Activated T-helper 1 cell treated with anti-CD3 and anti-CD28 coated beads, Interleukin-12 subunit alpha, Interleukin-12 subunit beta, Interleukin-2, Interleukin-4 antibody, amounts not matched to agents 30 ng/mL and 10 ng/mL and 1 ng/mL, durations not matched to agents 14 hours and 24 hours and 36 hours (primary cell): ENCODE results near the gene UQCRQ. TPM values are rescaled to one million over a fixed set of nuclear protein-coding genes. Genes with fewer than 3 reads are reported as not detected.
A peak's percentile ranks its signal among the peaks of the same experiment; 100 is the strongest.

Source experiments
- DNase-seq: peaks from one replicate; pipeline ENCODE4 v3.0.0; 2021; ENCODE audit warnings: low spot score
- H3K27ac Mint-ChIP-seq: one replicate; pipeline ENCODE4 v1.8.0; 2021; ENCODE audit warnings: mild to moderate bottlenecking, mixed read lengths
- H3K27me3 Mint-ChIP-seq: one replicate; pipeline ENCODE4 v1.8.0; 2022; ENCODE audit warnings: mild to moderate bottlenecking, moderate library complexity, mixed read lengths; ENCODE audit not compliant: insufficient read depth
- H3K36me3 Mint-ChIP-seq: one replicate; pipeline ENCODE4 v1.8.0; 2021; ENCODE audit warnings: low read depth, mixed read lengths
- H3K4me1 Mint-ChIP-seq: one replicate; pipeline ENCODE4 v1.8.0; 2021; ENCODE audit warnings: low read depth, mixed read lengths
- H3K4me3 Mint-ChIP-seq: one replicate; pipeline ENCODE4 v1.8.0; 2021; ENCODE audit warnings: mild to moderate bottlenecking, moderate library complexity, mixed read lengths
- H3K9me3 Mint-ChIP-seq: one replicate; pipeline ENCODE4 v1.8.0; 2021; ENCODE audit warnings: mixed read lengths
- intact Hi-C: fragments of 100-400 bp; cut with micrococcal nuclease; formaldehyde crosslinking; loops from one replicate; pipeline ENCODE4 v1.15.1; 2024
- total RNA-seq: library from RNA; stranded (reverse); gene quantifications from 2 replicates; pipeline ENCODE4 v1.2.3, GENCODE V29; 2022

Gene UQCRQ
- total RNA-seq, result 410 and 425 TPM in 2 replicates

DNA sequence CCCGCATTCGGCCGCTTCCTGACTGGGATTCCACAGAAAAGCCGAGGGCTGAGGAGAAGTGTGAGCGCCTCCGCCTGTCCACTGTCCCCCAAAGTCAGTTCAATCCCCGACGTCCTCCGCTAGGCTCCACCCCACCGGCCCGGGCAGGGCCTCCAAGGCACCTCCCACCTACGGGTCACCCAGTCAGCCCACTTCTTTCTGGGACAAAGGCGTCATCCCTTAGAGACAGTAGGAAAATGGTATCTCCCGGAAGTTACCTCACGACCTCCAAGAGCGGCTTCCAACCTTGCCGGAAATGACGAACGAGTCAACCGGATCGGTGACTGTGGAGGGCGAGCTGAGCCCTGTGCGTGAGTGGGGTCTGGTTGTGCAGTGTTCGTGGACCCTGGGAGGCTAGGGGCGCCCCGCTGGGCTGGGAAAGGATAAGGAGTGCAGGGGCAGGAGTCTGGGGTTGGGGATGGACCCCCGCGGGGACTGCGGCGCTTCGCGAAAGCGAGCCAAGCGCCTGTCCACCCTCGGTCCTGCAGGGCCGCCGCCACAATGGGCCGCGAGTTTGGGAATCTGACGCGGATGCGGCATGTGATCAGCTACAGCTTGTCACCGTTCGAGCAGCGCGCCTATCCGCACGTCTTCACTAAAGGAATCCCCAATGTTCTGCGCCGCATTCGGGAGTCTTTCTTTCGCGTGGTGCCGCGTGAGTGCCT, at the start of gene UQCRQ, which contains the start of gene GDF9:
TSS of gene UQCRQ (plus strand) at position 301 of the 704 bp plus-strand sequence. CDS start at position 541, 240 bp downstream.
TSS of gene GDF9 (minus strand) at position 128 of the 704 bp plus-strand sequence. CDS start 1,936 bp downstream, outside the sequence.
- Mint-ChIP-seq H3K27me3 (no peaks in the 10 kb centered on the region), H3K27ac (peak within 1 kb of the TSS; percentile 99), H3K4me1 (peaks cover 33% of the 10 kb centered on the region), H3K36me3 (peaks cover 24% of the 10 kb centered on the region), H3K4me3 (peak within 1 kb of the TSS; percentile 95), H3K9me3 (no peaks in the 10 kb centered on the region)
- intact Hi-C loops, result loop anchor here (1.0 to 5.0 kb wide), 14 partner anchors 16 to 1232 kb away; partner anchors contain the start of genes AFF4, KIF3A, P4HA2 and RAPGEF6
- DNase-seq, result peak; percentile 93

GRCh38 chr5:132817011-132817410, 49.4 kb upstream of the UQCRQ start:
- Mint-ChIP-seq H3K27me3 (peaks cover 45% of the 10 kb centered on the region), H3K4me1 (peaks cover 25% of the 10 kb centered on the region)
- intact Hi-C loops, result no loop called here

DNA sequence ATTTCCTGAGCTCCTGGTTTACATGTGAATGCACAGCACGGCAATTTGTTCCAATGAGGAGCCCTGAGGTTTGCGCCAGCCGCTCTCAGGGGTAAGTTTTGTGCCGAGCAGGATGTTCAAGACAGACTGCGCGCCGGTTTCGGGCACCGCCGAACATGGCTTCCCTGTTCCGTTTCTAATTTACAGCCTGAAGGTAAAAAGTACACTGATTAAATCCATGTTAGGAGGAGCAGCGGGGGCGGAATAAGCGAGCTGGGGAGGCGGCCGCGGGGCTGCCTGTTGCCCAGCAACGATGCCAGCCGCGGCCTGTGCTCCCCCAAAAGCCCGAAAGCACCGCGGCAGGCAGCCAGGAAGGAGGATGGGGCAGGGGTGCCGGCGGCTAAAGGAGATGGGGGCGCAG, 47.0 kb upstream of the UQCRQ start:
- no peak overlapping the region for H3K27ac Mint-ChIP-seq
- H3K27me3 Mint-ChIP-seq, result peaks cover 42% of the 10 kb centered on the region
- no peaks in the 10 kb centered on the region for H3K36me3 Mint-ChIP-seq
- intact Hi-C loops, result no loop called here
- H3K4me1 Mint-ChIP-seq, result peaks cover 21% of the 10 kb centered on the region
- no peak for DNase-seq
- peak overlapping the region; percentile 30 for H3K4me3 Mint-ChIP-seq
- no peaks in the 10 kb centered on the region for H3K9me3 Mint-ChIP-seq

More at GRCh38 chr5:132817011-132817410, 49.4 kb upstream of the UQCRQ start:
- no peak for DNase-seq
- Mint-ChIP-seq H3K36me3 (no peaks in the 10 kb centered on the region), H3K9me3 (no peaks in the 10 kb centered on the region), H3K27ac (no peak overlapping the region), H3K4me3 (no peak overlapping the region)

- Mint-ChIP-seq H3K27me3 (peaks cover 45% of the 10 kb centered on the region), H3K9me3 (no peaks in the 10 kb centered on the region)
Measured at GRCh38 chr5:132820162-132820754, 46.2 kb upstream of the UQCRQ start.

DNA sequence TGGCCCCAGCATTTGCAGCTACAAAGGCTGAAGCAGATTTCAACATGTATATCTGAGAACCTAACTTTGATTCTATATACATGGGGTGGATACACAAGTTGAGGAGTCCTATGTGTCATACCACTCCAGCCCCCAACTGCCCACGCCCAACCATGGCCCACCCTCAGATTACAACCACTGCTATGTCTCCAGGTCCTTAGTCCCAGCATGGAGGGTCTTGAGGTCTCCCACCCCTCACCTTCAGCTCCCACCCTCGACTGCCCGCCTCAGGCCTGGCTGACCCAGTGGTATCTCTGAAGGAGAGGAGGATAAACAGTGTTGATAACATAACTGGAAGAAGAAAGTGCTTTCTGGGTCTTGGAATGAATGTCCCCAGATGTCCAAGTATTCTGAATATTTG, 45.1 kb upstream of the UQCRQ start:
- intact Hi-C loops, result loop anchor here (2.0 kb wide), 4 partner anchors 45 to 85 kb away; partner anchors contain the start of genes CCNI2, KIF3A and SEPTIN8
- no peak overlapping the region for H3K27ac Mint-ChIP-seq
- no peaks in the 10 kb centered on the region for H3K36me3 Mint-ChIP-seq
- H3K27me3 Mint-ChIP-seq, result peaks cover 45% of the 10 kb centered on the region
- peaks cover 33% of the 10 kb centered on the region for H3K4me1 Mint-ChIP-seq
- no peak for DNase-seq
- H3K4me3 Mint-ChIP-seq, result no peak overlapping the region
- no peaks in the 10 kb centered on the region for H3K9me3 Mint-ChIP-seq

More at GRCh38 chr5:132820162-132820754, 46.2 kb upstream of the UQCRQ start:
- H3K36me3 Mint-ChIP-seq, result no peaks in the 10 kb centered on the region
- H3K27ac Mint-ChIP-seq, result no peak overlapping the region
- H3K4me1 Mint-ChIP-seq, result peaks cover 29% of the 10 kb centered on the region
- H3K4me3 Mint-ChIP-seq, result no peak overlapping the region
- peak; percentile 82 for DNase-seq
- intact Hi-C loops, result loop anchor here (1.0 to 2.0 kb wide), 8 partner anchors 43 to 434 kb away; partner anchors contain the start of genes CCNI2, KIF3A and SEPTIN8

- Mint-ChIP-seq H3K4me3 (no peak overlapping the region), H3K9me3 (no peaks in the 10 kb centered on the region), H3K36me3 (peaks cover under 1% of the 10 kb centered on the region), H3K27me3 (peaks cover 49% of the 10 kb centered on the region), H3K27ac (no peak overlapping the region), H3K4me1 (peaks cover 34% of the 10 kb centered on the region)
- no peak for DNase-seq
- intact Hi-C loops, result loop anchor here (2.0 kb wide), 4 partner anchors 45 to 85 kb away; partner anchors contain the start of genes CCNI2, KIF3A and SEPTIN8
Measured at GRCh38 chr5:132821791-132822190, 44.7 kb upstream of the UQCRQ start.

DNA sequence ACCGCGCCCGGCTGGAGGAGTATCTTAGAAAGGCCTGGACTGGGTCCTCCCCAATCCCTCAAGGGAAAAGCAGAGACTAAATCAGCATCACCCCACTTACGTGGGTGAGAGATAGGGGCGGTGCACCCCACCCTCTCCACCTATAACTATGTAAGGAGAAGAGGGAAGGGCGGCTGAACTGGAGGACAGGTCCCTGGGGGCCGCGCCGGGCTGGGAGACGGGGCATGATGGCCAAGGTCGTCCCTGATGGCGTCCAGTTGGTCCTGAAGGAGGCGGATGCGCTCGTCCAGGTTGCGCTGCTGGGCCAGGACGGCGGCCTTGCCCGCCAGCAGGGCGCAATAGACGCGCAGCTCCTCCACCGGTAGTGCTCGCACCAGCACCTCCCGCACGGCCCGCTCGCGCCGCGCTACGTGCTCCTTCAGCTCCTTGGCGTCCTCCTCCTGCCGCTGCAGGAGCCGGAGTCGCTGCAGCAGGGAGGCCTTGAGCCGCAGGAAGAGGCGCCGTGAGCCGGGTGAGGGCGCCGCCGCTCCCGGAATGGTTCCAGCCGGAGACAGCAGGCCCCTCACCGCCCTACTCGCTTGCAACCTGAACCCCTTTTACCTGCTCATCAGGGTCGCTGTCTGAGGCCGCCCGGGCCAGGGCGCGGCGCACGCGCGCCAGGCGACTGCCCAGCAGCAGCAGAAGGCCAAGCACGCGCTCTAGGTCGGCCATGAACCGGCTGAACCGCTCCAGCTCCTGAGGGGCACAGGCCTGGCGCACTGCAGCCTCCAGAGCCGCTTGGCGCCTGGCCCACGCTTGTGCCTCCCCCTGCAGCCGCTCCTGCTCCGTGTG, 43.6 kb upstream of the UQCRQ start:
- peaks cover 58% of the 10 kb centered on the region for H3K27me3 Mint-ChIP-seq
- no peak overlapping the region for H3K27ac Mint-ChIP-seq
- H3K36me3 Mint-ChIP-seq, result peaks cover 2% of the 10 kb centered on the region
- no peaks in the 10 kb centered on the region for H3K9me3 Mint-ChIP-seq
- H3K4me1 Mint-ChIP-seq, result peaks cover 39% of the 10 kb centered on the region
- no peak for DNase-seq
- intact Hi-C loops, result no loop called here
- H3K4me3 Mint-ChIP-seq, result no peak overlapping the region

DNA sequence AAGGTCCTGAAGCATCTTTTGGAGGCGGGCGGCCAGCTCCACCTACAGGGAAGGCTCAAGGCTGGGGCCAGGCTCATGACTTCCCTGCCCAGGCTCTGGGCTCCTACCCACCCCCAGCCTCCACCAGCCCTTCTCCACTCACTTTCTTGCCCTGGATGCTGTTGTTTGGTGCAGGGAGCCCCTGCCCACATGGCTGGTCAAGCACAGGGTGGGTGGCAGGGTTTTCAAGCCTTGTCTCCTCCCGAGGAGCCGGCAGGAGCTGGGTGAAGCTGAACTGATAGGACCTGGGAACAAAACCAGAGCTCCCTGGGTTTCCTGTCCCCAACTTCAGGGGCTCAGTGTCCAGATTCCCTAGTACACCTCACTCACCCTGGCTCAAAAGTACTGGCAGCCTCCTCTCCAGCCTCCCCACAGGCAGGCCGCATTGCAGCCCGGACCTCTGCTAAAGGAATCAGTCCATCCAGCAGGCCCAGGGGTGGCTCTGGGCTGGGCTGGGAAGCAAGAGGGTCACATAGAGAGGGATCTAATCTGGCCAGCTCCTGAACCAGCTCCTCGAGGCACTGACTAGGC, 42.9 kb upstream of the UQCRQ start:
- intact Hi-C loops, result no loop called here
- Mint-ChIP-seq H3K36me3 (peaks cover 2% of the 10 kb centered on the region), H3K4me3 (peak overlapping the region; percentile 15), H3K9me3 (no peaks in the 10 kb centered on the region), H3K27me3 (peaks cover 58% of the 10 kb centered on the region), H3K27ac (no peak overlapping the region), H3K4me1 (peaks cover 40% of the 10 kb centered on the region)
- no peak for DNase-seq

- intact Hi-C loops, result no loop called here
- H3K4me1 Mint-ChIP-seq, result peaks cover 40% of the 10 kb centered on the region
- H3K4me3 Mint-ChIP-seq, result peak overlapping the region; percentile 59
- DNase-seq, result no peak
- peaks cover 2% of the 10 kb centered on the region for H3K36me3 Mint-ChIP-seq
- no peak overlapping the region for H3K27ac Mint-ChIP-seq
- H3K27me3 Mint-ChIP-seq, result peaks cover 63% of the 10 kb centered on the region
- no peaks in the 10 kb centered on the region for H3K9me3 Mint-ChIP-seq
Measured at GRCh38 chr5:132824426-132824825, 42.0 kb upstream of the UQCRQ start.

- peak overlapping the region; percentile 59 for H3K4me3 Mint-ChIP-seq
- H3K36me3 Mint-ChIP-seq, result peaks cover 4% of the 10 kb centered on the region
- H3K9me3 Mint-ChIP-seq, result no peaks in the 10 kb centered on the region
- DNase-seq, result no peak
- H3K27me3 Mint-ChIP-seq, result peaks cover 65% of the 10 kb centered on the region
- H3K4me1 Mint-ChIP-seq, result peaks cover 38% of the 10 kb centered on the region
- intact Hi-C loops, result no loop called here
- H3K27ac Mint-ChIP-seq, result no peak overlapping the region
Measured at GRCh38 chr5:132825033-132825833, 41.2 kb upstream of the UQCRQ start.

DNA sequence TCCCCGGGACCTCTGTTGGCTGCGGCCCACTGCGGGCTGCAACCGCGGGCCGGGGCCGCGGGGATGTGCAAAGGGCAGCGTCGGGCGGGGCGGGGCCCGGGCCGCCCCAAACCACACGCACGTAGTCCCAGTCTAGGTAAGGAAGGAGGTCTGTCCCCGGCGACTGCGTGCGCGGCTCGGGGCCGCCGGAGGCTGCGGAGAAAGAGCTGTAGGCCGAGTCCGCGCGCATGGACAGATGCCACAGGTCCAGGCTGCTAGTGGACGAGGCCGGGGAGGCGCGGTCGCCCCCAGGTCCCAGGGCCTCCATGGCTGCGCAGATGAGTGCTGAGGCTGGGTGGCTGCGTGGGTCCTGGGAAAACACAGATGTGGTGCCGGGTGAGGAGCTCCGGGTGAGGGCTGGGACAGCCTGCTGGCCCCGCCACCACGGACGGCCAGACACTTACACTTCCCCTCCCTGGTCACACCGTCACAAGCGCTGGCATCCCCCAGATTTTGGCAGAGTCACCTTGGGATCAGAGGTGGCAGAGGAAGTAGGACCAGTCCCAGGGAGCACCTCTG, 40.5 kb upstream of the UQCRQ start:
- H3K4me1 Mint-ChIP-seq, result peaks cover 36% of the 10 kb centered on the region
- peak overlapping the region; percentile 47 for H3K4me3 Mint-ChIP-seq
- peak; percentile 30 for DNase-seq
- H3K27me3 Mint-ChIP-seq, result peaks cover 63% of the 10 kb centered on the region
- intact Hi-C loops, result no loop called here
- no peaks in the 10 kb centered on the region for H3K9me3 Mint-ChIP-seq
- H3K27ac Mint-ChIP-seq, result no peak overlapping the region
- peaks cover 4% of the 10 kb centered on the region for H3K36me3 Mint-ChIP-seq
